ENCODE measurements around the gene COX6B2. TPM values are rescaled to one million over a fixed set of nuclear protein-coding genes. Genes with fewer than 3 reads are reported as not detected.
A peak's percentile ranks its signal among the peaks of the same experiment; 100 is the strongest.

The COX6B2 gene
- total and polyA plus RNA-seq, 2 of the 13 experiments (the other 11 are each of a cell fraction or from before 2014, with no cell fraction given) = 0.21 TPM; not detected in 1

GRCh38 chr19:55385724-55386492, 31.4 kb upstream of the COX6B2 start, which contains the start of gene RPL28 (continued):
- TF ChIP-seq CC2D1A (CRISPR knock-in tag; IDR thresholded peaks at IDR 0.05) (no peak), FOSL2 (CRISPR knock-in tag; IDR thresholded peaks at IDR 0.05) (peak; percentile 51), ZKSCAN5 (CRISPR knock-in tag; IDR thresholded peaks at IDR 0.05) (0 out of 2 replicates have a peak, but pooled peaks have one; percentile 21), HES4 (CRISPR knock-in tag; IDR thresholded peaks at IDR 0.05; ENCODE audit: borderline replicate concordance) (peak; percentile 93), ZNF709 (CRISPR knock-in tag; IDR thresholded peaks at IDR 0.05) (peak; percentile 72), SAP130 (CRISPR knock-in tag; IDR thresholded peaks at IDR 0.05; ENCODE audit: low read depth) (peak; percentile 96), PCBP1 (IDR thresholded peaks at IDR 0.05; ENCODE audit: borderline replicate concordance, low read depth, low read length) (peak; percentile 23; the same call in 1 of the 2 replicates), ZNF747 (CRISPR knock-in tag; IDR thresholded peaks at IDR 0.05; ENCODE audit: borderline replicate concordance) (peak; percentile 95), POLR2AphosphoS2 (IDR thresholded peaks at IDR 0.05; ENCODE audit: low read depth, low read length) (peak; percentile 62; the same call in 1 of the 2 replicates), ZNF205 (CRISPR knock-in tag; IDR thresholded peaks at IDR 0.05) (peak; percentile 77), ZMYM4 (CRISPR knock-in tag; IDR thresholded peaks at IDR 0.05) (peak; percentile 44; the same call in 1 of the 2 replicates)
- TF ChIP-seq, protein P1, sequence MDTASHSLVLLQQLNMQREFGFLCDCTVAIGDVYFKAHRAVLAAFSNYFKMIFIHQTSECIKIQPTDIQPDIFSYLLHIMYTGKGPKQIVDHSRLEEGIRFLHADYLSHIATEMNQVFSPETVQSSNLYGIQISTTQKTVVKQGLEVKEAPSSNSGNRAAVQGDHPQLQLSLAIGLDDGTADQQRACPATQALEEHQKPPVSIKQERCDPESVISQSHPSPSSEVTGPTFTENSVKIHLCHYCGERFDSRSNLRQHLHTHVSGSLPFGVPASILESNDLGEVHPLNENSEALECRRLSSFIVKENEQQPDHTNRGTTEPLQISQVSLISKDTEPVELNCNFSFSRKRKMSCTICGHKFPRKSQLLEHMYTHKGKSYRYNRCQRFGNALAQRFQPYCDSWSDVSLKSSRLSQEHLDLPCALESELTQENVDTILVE (CRISPR knock-in tag; IDR thresholded peaks at IDR 0.05) = peak; percentile 68
- TF ChIP-seq, protein P2, sequence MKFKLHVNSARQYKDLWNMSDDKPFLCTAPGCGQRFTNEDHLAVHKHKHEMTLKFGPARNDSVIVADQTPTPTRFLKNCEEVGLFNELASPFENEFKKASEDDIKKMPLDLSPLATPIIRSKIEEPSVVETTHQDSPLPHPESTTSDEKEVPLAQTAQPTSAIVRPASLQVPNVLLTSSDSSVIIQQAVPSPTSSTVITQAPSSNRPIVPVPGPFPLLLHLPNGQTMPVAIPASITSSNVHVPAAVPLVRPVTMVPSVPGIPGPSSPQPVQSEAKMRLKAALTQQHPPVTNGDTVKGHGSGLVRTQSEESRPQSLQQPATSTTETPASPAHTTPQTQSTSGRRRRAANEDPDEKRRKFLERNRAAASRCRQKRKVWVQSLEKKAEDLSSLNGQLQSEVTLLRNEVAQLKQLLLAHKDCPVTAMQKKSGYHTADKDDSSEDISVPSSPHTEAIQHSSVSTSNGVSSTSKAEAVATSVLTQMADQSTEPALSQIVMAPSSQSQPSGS (CRISPR knock-in tag; IDR thresholded peaks at IDR 0.05) = no peak

Data from HepG2 (cell line).